Renal pelvis (tissue), 4 donors: ENCODE data around the gene CCHCR1. TPM values are rescaled to one million over a fixed set of nuclear protein-coding genes. Genes with fewer than 3 reads are reported as not detected.
"Not testable (repeated sequence)": the region's sequence is repeated elsewhere in the genome, so short reads cannot be mapped to it uniquely, and the experiment has no call there.

Experiments used
- DNase-seq: peaks from one replicate; pipeline ENCODE4 v3.0.0-alpha.2; 2013
- polyA plus RNA-seq, 3 donors: library from polyadenylated mRNA; unstranded; fragments of 120-200 nt; gene quantifications; one replicate each; pipeline ENCODE4 v1.2.1, GENCODE V29; 2013; ENCODE audit not compliant: insufficient read length in 3 of 3

CCHCR1 gene
- polyA plus RNA-seq, 3 donors: 35.4 to 48.5 (median 41.7) TPM

DNA sequence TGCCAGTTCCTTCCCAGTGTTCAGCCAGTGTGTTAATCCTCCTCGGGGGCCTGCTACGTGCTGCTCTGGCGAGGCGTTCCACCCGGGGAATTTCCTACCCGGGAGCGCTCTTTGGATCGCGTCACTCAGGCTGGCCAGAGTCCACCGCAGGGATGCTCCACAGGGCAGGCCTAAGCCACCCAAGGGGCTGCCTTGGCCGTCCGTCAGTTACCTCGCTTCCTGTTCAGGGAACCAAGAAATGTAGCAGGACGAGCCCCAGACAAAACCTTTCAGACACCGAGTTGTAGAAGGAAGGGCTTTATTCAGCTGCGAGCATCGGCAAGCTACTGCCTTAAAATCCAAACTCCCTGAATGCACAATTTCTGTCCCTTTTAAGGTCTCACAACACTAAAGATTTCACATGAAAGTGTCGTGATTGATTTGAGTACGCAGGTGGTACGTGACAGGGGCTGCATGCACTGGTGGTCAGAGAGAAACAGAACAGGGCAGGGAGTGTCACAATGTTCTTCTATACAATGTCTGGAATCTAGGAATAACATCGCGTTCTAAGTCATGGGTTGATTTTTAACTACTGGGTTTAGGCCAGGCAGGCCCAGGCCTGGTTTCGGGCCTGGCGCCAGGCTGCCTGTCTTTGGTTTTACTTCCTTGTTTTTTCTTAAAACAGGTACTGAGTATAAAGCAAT, 28.6 kb upstream of the CCHCR1 start:
- DNase-seq: no peak

DNA sequence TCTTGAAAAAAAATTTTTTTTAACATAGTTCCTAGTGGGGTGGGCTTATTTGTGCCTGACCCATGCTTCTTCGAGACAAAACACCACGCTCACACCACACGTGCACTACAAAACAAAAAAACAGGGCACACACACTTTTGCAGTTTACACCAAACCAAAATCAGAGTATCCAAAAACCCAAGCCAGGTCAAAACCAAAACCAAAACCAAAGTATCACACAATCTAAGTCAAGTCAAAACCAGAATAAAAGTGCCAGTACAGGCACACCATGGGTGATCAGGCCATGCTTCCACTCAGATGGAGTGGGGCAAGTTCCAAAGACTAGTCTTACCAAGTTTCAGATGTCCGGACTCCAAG, 28.1 kb upstream of the CCHCR1 start:
- DNase-seq: not testable (repeated sequence)

DNA sequence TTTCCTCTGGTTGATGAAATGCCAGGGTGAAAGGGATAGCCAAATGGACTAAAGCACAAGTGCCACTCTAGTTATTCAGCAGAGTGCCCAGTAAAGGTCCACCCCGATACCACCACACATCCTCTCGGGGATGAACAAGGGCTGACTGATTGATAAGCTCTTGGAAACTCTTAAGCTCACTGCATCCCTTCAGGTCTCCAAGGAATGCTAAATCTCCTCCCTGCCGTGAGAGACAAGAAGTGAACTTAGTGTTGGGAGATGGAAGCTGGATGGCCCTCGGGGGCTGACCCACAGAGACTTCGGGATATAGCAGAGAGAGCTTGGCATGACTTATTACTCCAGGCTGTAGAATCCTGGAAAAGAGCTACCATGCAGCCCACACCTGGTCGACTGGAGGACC, 26.3 kb upstream of the CCHCR1 start:
- not testable (repeated sequence) for DNase-seq

DNA sequence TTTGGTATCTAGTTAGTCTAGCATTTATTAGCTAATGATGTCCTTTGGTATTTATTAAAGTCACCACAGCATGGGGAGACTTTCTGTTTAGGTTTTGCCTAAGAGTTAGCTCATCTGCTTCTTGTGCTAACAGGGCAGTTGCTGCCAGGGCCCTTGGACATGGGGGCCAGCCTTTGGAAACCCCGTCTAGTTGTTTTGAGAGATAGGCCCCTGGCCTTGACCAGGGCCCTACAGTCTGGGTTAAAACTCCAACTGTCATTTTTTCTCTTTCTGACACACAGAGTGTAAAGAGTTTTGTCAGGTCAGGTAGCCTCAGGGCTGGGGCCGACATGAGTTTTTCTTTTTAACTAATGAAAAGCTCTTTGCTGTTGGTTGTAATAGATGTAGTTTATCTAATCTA, 25.7 kb upstream of the CCHCR1 start:
- DNase-seq: not testable (repeated sequence)

DNA sequence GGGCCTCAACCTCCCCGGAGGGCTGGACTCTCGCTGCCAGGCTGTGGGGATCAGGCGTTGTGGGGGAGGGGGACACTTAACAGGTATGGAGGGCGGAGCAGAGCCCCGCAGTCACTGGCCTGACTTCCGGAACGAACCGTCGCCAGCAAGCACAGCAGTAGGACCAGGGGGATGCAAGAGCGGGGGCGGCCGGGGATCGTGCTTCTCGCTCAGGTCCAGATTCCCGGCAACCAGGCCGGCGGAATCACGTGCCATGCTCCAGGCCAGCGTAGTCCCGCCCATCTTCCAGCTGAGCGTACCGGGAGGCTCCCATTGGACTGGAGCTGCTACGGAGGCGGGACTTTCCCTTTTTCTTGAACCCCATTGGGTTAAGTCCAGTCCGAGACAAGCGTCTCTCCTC, 22.9 kb upstream of the CCHCR1 start:
- no peak for DNase-seq

DNA sequence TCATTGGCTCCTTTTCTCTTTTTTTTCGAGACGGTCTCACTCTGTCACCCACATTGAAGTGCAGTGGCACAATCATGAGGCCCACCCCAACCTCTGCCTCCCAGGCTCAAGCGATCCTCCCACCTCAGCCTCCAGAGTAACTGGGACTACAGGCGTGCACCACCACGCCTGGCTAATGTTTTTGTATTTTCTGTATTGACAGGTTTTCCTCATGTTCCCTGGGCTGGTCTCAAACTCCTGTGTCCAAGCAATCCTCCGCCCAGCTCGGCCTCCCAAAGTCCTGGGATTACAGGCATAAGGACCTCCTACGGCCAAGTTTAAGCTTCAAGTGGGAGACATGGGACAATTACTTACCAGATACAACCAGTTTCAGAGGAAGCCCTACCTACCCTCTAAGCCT, 22.3 kb upstream of the CCHCR1 start:
- no peak for DNase-seq

DNA sequence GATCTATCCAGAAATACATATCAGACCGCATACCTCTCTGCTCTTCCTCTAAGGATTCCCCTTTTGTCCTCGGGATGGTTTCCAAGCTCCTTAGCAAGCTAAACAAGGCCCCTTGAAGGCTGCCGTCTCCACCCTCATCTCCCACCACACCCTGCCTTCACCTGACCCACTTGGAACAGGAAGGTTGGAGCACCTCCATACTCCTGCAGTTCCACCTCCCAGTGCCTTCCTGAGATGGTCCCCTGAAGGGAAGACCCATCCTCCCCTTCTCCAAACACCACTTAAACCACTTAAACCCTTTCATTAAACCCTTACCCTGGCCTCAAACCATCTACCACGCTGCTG, 21.4 kb upstream of the CCHCR1 start:
- DNase-seq: no peak

DNA sequence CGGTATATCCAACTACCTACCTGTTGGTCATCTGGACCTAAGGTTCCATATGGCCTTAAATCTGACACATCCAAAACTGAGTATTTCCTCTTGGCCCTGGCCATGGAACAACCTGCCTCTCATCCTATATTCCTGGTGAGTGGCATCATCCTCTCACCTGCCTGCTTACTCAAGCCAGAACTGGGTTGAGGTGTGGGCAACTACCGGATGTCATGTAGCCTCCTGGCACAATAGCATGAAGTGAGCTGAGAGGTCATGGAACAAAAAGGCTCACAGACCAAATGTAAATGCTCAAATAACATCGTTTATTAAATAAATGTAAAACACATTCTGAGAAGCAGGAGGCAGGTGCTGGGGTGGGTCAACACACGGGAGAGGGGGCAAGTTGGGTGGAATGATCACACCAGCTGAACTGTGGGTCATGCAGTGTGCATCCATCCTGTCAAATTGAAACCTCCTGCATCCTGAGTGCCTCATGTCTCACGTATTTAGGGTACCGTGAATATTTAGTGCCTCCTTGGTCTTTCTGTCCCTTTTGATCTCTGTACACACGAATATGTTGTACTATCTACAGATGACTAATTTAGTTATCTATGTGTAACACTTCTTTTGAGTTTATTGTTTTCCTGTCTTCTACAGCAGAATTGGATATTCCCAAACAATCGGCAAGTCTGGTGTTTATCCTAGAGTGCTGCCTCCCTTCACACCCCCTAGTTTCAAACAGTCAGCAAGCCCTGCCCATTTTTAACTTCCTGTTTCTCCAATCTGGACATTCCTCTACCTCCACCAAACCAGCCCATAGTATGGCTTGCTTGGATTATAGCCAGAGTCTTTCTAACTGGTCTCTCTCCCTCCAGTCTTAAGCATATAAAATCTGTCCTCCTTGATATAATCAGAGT, 20.8 kb upstream of the CCHCR1 start:
- DNase-seq: no peak

DNA sequence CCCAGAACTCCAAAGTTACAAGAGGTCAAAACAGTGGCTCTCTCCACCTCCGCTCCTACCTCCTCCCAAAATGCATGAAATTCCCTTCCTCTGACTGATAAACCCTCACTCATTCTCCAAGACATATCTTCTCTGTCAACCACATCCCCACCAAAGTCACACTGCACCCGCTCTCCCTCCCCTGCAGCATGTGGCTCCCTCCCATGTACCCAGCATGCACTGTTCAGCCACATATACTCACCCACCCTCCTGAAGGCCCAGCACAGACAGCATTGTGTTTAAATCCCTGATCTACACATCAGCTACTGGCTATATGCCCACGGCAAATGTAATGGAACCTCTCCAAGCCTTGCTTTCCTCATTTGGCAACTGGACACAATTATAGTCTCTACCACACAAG, 18.4 kb upstream of the CCHCR1 start:
- no peak for DNase-seq

DNA sequence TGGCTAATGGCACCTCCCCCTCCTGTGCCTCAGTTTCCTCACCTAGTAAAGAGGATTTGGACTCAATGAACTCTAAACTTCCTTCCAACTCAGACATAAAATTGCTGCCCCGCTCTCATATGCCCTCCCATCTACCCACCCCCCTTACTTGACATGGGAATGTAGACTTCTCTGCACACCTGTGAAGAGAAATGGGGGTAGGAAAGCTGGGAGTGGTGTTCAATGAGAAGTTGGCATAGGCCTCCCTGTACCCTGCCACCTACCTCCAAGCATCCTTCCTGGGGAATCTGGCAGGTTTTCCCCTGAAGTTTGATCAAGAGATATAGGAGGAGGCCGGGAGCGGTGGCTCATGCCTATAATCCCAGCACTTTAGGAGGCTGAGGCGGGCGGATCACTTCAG, 16.8 kb upstream of the CCHCR1 start:
- no peak for DNase-seq

DNA sequence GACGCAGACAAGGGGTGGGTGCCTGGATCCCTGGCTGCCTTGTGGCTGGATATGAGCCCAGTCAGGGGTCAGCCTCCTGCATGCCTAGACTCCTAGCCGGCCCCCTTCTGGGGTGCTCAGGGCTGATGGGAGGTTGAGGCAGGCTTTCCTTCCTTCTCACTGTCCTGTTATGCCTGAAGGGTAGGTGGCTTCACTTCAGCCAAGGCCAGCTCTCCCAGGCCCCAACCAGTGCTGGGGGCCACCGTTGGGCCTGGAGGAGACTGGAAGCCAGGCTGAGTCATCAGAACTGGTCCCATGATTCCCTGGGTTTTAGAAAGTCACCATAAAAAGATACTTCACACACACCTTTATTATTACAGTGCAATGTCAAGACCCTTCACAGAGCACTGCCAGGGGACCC, 15.8 kb upstream of the CCHCR1 start:
- DNase-seq: no peak

DNA sequence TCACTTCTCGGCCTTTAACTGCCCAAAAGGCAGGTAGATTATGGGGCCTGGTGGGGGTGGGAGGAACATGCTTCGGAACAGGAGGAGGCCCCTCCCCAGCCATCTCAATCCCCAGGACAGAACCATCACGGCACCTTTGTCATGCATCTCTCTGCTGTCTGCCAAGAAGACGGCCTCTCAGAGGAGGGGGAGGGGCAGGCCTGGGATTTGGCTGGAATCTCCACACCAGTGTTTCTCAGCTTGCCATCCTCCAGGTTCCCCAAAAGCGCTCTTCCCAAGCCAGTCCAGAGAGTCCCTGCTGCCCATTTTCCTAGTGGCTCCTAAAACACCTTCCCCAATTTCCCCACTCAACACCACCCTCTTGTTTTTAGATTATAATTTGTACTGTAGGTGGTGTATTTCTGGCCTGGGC, 15.4 kb upstream of the CCHCR1 start:
- DNase-seq: no peak

DNA sequence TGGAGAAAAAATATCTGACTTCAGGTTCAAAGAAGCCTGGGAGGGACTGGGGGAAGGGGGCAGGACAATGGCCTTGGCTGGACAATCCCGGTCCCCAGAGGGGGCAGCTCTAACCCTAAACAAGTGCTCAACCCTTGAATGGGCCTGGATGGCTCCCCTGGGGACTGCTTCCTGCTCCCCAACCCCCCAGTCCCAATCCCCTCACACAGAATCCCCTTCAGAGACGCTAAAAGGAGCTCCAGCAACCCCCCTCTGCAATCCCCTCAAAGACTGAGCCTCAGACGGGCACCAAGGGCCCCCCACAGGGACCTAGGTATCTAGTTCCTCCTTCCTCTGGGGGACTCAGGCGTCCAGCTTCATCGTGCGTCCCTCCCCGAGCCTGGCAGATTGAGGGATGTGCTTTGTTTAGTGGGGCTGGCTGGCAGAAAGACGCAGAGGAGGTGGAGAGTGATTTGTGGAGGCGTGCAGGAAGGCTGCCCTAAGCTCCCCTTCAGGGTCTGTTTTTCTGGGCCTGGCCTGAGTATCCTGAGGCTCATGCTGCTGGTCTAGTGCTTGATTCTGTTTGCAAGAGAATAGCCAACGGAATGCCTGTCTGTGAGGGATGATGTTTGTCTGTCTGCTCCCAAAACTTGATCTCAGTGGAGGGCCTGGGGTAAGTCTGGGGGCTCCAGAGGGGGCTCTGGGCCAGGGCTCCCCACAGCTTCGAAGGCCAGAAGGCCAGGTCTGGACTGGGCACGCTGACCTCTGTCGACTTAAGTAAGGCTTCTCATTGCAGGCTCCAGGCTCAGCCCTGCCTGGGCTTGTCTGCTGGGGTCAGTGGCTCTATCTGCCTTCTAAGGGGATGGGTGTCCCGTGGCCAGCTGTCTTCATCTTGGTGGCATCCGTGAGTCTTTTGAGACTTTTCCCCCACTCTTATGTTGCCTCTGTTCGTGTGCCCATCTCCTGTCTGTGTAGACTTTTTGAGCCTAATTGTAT, 14.6 kb upstream of the CCHCR1 start:
- no peak for DNase-seq

DNA sequence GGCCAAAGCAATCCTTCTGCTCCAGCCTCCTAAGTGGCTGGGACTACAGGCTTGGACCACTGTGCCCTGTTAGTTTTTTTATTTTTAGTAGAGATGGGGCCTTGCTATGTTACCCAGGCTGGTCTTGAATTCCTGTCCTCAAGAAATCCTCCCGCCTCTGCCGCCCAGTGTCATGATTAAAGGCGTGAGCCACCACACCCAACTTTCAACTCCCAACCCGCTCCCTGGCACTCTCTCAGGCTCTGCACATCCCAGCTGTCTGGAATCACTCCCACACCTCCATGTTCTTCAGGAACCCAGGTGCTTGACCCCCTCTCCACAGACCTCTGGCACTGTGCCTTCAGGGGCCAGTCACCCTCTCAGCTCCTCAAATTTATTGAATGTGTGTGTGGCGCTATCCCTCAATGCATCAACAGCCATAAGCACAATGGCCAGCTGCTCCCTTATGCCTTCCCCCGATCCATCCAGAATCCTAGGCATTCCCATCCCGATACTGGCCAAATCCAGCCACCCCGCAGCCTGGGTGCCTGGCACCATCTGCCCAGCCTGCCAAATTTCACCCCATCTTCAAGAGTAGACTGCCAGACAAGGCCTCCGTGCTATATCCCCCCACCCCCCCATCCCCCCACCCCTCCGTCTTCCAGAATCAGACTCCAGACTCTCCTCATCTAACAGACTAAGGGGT, 13.5 kb upstream of the CCHCR1 start:
- DNase-seq: no peak

DNA sequence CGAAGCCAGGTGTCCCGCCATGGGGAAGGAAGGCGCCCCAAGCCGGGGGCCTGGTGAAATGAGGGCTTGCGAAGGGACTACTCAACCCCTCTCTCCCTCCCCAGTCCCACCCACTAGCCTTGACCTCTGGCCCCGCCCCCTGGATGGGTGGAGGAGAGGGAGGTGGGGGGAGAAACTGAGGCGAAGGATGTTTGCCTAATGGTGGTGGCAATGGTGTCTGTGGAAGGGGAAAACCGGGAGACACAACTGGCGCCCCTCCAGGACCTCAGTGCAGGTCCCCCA, 12.9 kb upstream of the CCHCR1 start, which contains the start of gene POU5F1:
TSS of gene POU5F1 (minus strand) at position 83 of the 282 bp plus-strand sequence. CDS start at position 21, 62 bp downstream.
- DNase-seq: no peak

DNA sequence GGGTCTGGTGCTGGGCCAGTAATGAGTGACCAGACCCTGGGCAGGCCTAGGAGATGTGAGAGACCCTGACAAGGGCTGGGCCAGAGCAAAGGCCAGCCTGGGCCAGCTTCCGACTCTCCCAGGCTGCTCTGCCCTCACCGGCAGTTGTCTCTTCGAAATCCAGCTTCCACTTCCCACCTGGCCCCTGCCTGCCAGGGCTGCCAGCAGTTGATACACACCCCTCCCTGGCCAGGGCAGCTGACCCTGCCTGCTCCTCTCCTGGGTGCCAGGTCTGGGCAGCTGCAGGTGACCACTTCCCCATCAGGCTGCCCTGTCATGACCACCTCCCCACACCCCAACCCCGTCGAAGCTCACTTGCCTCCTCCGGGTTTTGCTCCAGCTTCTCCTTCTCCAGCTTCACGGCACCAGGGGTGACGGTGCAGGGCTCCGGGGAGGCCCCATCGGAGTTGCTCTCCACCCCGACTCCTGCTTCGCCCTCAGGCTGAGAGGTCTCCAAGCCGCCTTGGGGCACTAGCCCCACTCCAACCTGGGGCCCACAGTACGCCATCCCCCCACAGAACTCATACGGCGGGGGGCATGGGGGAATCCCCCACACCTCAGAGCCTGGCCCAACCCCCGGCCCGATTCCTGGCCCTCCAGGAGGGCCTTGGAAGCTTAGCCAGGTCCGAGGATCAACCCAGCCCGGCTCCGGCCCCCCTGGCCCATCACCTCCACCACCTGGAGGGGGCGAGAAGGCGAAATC, 12.4 kb upstream of the CCHCR1 start:
- DNase-seq: not testable (repeated sequence)

DNA sequence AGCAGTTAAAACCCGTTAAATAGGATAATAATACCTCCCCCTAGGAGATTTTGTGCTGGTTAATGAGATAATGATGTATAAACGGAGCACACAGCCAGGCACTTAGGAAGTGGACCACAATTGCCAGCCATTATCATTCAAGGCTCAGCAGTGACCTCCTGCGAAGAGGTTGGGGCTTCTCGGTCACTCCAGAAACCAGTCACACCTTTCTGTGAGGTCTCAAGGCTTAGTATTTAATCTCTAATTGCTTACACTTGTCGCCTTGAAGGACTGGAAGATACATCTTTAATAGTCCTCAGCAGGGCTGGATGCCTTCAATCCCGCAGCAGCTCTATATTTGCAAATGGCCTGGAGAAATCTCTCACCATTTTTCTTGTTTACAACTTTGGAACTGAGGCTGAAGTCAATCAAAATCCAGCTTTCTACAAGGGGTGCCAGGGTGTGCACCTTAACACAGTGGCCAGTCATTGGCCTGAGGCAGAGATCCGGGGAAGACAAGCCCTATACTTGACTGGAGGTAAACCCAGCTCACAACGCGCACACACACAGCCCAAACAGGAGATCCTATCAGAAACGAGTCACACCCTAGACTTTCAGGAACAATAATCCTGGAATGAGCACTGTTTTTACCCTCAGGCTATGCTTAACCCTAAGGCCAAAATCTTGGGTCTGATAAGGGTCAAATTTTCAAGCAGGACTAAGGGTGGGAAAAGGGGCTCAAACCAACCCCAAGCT, 11.7 kb upstream of the CCHCR1 start:
- no peak for DNase-seq

DNA sequence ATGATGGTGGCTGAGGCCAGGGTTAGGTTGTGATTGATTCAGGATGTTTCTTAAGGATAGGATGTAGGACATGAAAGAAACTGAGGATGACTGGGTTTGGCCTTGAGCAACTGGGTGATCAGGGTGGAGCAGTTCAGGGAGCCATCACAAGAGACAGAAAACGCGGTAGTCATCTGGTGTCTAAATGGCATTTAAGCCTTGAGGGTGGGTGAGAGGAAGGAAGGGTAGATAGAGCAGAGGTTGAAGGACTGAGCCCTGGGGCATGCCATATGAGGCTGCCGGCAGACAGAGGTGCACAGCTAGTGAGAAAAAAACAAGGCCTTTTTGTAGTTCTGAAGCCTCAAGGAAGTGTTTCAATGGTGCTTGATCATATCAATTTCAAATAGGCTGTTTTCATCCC, 11.0 kb upstream of the CCHCR1 start:
- DNase-seq: no peak

DNA sequence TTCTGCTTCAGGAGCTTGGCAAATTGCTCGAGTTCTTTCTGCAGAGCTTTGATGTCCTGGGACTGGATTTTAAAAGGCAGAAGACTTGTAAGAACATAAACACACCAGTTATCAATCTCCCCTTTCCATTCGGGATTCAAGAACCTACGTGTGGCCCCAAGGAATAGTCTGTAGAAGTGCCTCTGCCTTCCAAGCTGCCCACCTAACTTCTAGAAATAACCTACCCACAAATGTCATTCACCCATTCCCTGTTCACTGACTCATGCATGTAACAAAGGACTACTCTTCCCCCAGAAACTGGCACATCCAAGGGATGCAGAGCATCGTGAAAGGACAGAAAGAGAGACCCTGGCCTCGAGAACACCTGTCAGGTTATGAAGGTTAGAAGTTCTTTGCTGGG, 8.4 kb upstream of the CCHCR1 start:
- DNase-seq: no peak

DNA sequence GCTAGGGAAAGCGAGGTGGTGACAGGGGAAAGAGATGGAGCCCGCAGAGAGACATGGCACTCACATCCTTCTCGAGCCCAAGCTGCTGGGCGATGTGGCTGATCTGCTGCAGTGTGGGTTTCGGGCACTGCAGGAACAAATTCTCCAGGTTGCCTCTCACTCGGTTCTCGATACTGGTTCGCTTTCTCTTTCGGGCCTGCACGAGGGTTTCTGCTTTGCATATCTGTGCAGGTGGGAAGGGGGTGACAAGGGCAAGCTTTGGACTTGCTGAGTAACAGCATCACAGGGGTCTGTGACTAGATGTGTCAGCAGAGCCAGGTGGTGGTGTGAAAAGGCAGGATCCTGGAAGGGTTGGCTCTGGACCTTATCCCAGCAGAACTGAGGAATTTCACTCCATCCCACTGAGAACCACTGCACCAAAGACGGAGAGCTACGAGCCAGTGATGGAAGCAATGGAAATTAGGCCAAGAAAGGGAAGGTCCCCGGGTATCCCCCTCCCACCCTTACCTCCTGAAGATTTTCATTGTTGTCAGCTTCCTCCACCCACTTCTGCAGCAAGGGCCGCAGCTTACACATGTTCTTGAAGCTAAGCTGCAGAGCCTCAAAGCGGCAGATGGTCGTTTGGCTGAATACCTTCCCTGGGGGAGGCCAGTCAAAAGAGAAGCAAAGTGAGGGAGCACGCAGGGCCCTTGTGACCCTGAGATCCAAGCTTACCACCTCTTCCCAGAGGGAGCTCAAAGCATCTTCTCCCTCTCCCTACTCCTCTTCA, 7.6 kb upstream of the CCHCR1 start:
- DNase-seq: not testable (repeated sequence)
